HFFc6 (cell line): ENCODE data around the gene GPR160. TPM values are rescaled to one million over a fixed set of nuclear protein-coding genes. Genes with fewer than 3 reads are reported as not detected.

Source experiments
- DNase-seq: peaks from one replicate; pipeline ENCODE4 v3.0.0-alpha.2; 2018
- H3K27ac Mint-ChIP-seq: 2 replicates; pipeline ENCODE4 v1.8.0; 2020; ENCODE audit warnings: mild to moderate bottlenecking, mixed read lengths
- H3K27me3 Mint-ChIP-seq: 2 replicates; pipeline ENCODE4 v1.8.0; 2021; ENCODE audit warnings: mild to moderate bottlenecking, moderate library complexity, mixed read lengths; ENCODE audit not compliant: insufficient read depth
- H3K36me3 Mint-ChIP-seq: 2 replicates; pipeline ENCODE4 v1.8.0; 2021; ENCODE audit warnings: low read depth, mixed read lengths
- H3K4me1 Mint-ChIP-seq: 2 replicates; pipeline ENCODE4 v1.8.0; 2020; ENCODE audit warnings: low read depth, mixed read lengths
- H3K4me3 Mint-ChIP-seq: 2 replicates; pipeline ENCODE4 v1.8.0; 2020; ENCODE audit warnings: mild to moderate bottlenecking, moderate library complexity, mixed read lengths
- H3K9me3 Mint-ChIP-seq: 2 replicates; pipeline ENCODE4 v1.8.0; 2020; ENCODE audit warnings: mild to moderate bottlenecking, mixed read lengths
- total RNA-seq, 6 experiments: library from RNA; stranded (reverse); fragmentation: NEBNext Ultra II Directional; extraction: Animal tissue kit (Norgen Biotek cat#: 25700); gene quantifications; 2 replicates in 1 of 6; 3 replicates in 5 of 6; pipeline ENCODE4 v1.2.3, GENCODE V29; 2021
- TF ChIP-seq, protein P1 (sequence below): fragments of 200-600 bp; sonication (generic); IDR thresholded peaks from 2 replicates; pipeline ENCODE4 v1.5.0; 2021; ENCODE audit warnings: antibody characterized with exemption, mild to moderate bottlenecking

GPR160 gene
- total RNA-seq, 6 experiments from 2014 or later: 0.10 to 0.23 (median 0.19) TPM; not detected in 3

GRCh38 chr3:170027233-170028102, 10.3 kb upstream of the GPR160 start:
- Mint-ChIP-seq H3K27ac (no peak overlapping the region), H3K27me3 (peaks cover 8% of the 10 kb centered on the region), H3K9me3 (no peaks in the 10 kb centered on the region), H3K36me3 (no peaks in the 10 kb centered on the region), H3K4me1 (no peaks in the 10 kb centered on the region; the same call in 1 of the 2 replicates), H3K4me3 (no peak overlapping the region)
- no peak for DNase-seq
- TF ChIP-seq, protein P1, sequence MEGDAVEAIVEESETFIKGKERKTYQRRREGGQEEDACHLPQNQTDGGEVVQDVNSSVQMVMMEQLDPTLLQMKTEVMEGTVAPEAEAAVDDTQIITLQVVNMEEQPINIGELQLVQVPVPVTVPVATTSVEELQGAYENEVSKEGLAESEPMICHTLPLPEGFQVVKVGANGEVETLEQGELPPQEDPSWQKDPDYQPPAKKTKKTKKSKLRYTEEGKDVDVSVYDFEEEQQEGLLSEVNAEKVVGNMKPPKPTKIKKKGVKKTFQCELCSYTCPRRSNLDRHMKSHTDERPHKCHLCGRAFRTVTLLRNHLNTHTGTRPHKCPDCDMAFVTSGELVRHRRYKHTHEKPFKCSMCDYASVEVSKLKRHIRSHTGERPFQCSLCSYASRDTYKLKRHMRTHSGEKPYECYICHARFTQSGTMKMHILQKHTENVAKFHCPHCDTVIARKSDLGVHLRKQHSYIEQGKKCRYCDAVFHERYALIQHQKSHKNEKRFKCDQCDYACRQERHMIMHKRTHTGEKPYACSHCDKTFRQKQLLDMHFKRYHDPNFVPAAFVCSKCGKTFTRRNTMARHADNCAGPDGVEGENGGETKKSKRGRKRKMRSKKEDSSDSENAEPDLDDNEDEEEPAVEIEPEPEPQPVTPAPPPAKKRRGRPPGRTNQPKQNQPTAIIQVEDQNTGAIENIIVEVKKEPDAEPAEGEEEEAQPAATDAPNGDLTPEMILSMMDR: no peak

- Mint-ChIP-seq H3K4me3 (no peak overlapping the region), H3K9me3 (no peaks in the 10 kb centered on the region), H3K27me3 (peaks cover 11% of the 10 kb centered on the region), H3K36me3 (no peaks in the 10 kb centered on the region), H3K27ac (no peak overlapping the region), H3K4me1 (no peaks in the 10 kb centered on the region; the same call in 1 of the 2 replicates)
- DNase-seq: no peak
- TF ChIP-seq, protein P1: no peak
These were observed 4.3 kb upstream of the GPR160 start for GRCh38 chr3:170033489-170033888.

- Mint-ChIP-seq H3K36me3 (no peaks in the 10 kb centered on the region), H3K9me3 (no peaks in the 10 kb centered on the region), H3K27me3 (peaks cover 29% of the 10 kb centered on the region), H3K27ac (no peak overlapping the region), H3K4me3 (peak overlapping the region; percentile 39; the same call in 1 of the 2 replicates), H3K4me1 (peaks cover 7% of the 10 kb centered on the region)
- TF ChIP-seq, protein P1: no peak
- no peak for DNase-seq
These were observed 777 bp downstream of the GPR160 start for GRCh38 chr3:170038434-170039110.

- H3K36me3 Mint-ChIP-seq: no peaks in the 10 kb centered on the region
- peaks cover 7% of the 10 kb centered on the region for H3K4me1 Mint-ChIP-seq
- H3K4me3 Mint-ChIP-seq: no peak overlapping the region
- no peak overlapping the region for H3K27ac Mint-ChIP-seq
- TF ChIP-seq, protein P1: no peak
- H3K27me3 Mint-ChIP-seq: peaks cover 31% of the 10 kb centered on the region
- no peak for DNase-seq
- H3K9me3 Mint-ChIP-seq: no peaks in the 10 kb centered on the region
These were observed 2.6 kb downstream of the GPR160 start for GRCh38 chr3:170040418-170040817.

DNA sequence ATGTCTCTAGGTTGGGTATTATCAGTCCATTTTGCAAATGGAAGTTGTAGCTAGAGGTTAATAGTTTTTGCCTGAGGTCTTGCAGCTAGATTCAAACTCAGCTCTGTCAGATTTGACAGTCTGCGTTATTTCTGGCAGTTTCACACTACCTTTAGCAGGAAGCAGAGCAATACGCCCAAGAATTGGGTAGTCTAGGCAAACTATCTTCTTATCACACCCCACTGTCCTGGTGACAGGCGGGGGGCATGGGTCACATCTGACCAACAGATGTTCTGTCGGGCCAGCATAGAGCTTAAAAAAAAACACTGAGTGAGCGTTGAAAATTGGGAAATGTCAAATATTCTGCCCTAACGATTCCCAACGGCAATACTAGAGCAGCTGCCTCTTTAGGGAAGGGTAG, 5.7 kb downstream of the GPR160 start:
- Mint-ChIP-seq H3K4me3 (no peak overlapping the region), H3K27ac (no peak overlapping the region), H3K4me1 (peaks cover 13% of the 10 kb centered on the region), H3K36me3 (no peaks in the 10 kb centered on the region), H3K27me3 (peaks cover 31% of the 10 kb centered on the region), H3K9me3 (no peaks in the 10 kb centered on the region)
- DNase-seq: no peak
- TF ChIP-seq, protein P1: no peak
